Lower leg skin (tissue), 3 donors: ENCODE results near the gene GATA6.

ENCODE experiments used
- CTCF ChIP-seq, 3 donors: fragments of 450-650 bp; IDR thresholded peaks; one replicate each; pipeline ENCODE4 v1.5.1; 2016; ENCODE audit warnings: antibody characterized with exemption in 3 of 3, mild to moderate bottlenecking in 3 of 3, moderate library complexity in 2 of 3
- POLR2A ChIP-seq, 2 donors: fragments of 450-650 bp; IDR thresholded peaks; one replicate each; pipeline ENCODE4 v1.6.1; 2016 to 2017; ENCODE audit warnings: antibody characterized with exemption in 2 of 2, mild to moderate bottlenecking in 1 of 2, moderate library complexity in 1 of 2

GRCh38 chr18:22159014-22159413 lies 10.4 kb upstream of the GATA6 start:
- TF ChIP-seq POLR2A (IDR thresholded peaks at IDR 0.05) (no peak), CTCF (IDR thresholded peaks at IDR 0.05) (no peak)
